HG02885 (cell line): Measurements from ENCODE around the gene FMNL2.
"Not testable (repeated sequence)": the region's sequence is repeated elsewhere in the genome, so short reads cannot be mapped to it uniquely, and the experiment has no call there.

Source experiments
- ATAC-seq: cut with Tn5 transposase; IDR thresholded peaks from one replicate; pipeline ENCODE4 v1.9.1; 2021; ENCODE audit warnings: mild to moderate bottlenecking; ENCODE audit not compliant: unreplicated experiment, poor library complexity

The FMNL2 gene

DNA sequence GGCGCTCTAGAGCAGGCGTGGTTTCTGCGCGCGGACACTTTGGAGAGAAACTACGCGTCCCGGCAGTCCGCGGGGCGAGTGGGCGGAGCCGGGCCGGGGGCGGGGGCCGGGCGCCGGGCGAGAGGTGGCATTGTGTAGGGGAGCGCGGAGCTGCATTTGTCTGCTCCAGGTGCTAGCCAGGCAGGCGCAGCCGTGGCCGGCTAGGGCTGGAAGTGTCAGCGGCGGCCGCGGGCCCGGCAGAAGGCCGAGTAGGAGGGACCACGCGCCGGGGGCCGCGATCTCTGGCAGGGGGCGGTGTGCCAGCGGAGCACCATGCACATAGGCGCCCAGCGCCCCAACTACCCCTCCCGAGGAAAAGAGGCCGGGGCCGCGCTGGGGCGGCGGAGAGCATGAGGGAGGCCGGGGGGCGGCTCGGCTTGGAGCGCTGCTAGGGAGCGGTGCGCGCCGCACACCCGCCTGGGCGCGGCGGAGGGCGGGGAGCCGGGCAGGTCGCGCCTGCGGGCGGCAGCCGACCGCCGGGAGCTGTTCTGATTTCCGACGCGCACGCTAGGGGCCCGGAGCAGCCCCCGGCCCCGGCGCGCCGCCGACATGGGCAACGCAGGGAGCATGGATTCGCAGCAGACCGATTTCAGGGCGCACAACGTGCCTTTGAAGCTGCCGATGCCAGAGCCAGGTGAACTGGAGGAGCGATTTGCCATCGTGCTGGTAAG, at the start of gene FMNL2:
TSS of gene FMNL2 (plus strand) at position 159 of the 710 bp plus-strand sequence.
- ATAC-seq, result peak; percentile 87

GRCh38 chr2:152292991-152293390, 42.0 kb upstream of the FMNL2 start:
- ATAC-seq, result no peak

GRCh38 chr2:152297715-152298114, 37.3 kb upstream of the FMNL2 start:
- ATAC-seq, result no peak

DNA sequence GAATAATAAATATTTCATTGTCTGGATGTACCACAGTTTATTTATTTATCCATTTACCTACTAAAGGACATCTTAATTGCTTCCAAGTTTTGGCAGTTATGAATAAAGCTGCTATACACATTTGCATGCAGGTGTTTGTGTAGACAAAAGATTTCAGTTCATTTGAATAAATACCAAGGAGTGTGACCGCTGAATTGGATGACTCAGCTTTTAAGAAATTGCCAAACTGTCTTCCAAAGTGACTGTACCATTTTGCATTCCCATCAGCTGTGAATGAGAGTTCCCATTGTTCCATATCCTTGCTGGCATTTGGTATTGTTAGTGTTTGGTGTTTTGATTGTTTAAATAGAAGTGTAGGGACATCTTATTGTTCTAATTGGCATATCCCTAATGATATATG, 36.2 kb upstream of the FMNL2 start:
- no peak for ATAC-seq

GRCh38 chr2:152301131-152301530, 33.8 kb upstream of the FMNL2 start:
- ATAC-seq, result no peak

- no peak for ATAC-seq
These were observed 31.0 kb upstream of the FMNL2 start for GRCh38 chr2:152303951-152304350.

- ATAC-seq, result no peak
These were observed 30.1 kb upstream of the FMNL2 start for GRCh38 chr2:152304836-152305235.

DNA sequence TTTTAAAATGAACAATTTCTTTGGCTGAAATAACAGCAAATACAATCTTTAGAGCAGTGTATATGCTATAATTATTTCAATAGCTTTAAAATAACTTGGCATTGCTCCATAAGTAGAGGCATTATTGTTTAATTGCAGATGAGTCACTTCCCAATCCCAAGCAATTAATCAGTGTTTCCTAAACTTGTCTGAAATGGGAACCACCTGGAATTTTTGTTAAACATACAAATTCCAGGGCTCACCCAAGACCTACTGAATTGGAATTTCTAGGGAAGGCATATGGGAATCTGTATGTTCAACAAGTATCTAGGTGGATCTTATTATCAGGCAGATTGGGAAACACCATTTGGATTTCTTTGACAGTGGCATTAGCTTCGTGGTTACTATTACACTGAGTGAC, 27.1 kb upstream of the FMNL2 start:
- no peak for ATAC-seq

DNA sequence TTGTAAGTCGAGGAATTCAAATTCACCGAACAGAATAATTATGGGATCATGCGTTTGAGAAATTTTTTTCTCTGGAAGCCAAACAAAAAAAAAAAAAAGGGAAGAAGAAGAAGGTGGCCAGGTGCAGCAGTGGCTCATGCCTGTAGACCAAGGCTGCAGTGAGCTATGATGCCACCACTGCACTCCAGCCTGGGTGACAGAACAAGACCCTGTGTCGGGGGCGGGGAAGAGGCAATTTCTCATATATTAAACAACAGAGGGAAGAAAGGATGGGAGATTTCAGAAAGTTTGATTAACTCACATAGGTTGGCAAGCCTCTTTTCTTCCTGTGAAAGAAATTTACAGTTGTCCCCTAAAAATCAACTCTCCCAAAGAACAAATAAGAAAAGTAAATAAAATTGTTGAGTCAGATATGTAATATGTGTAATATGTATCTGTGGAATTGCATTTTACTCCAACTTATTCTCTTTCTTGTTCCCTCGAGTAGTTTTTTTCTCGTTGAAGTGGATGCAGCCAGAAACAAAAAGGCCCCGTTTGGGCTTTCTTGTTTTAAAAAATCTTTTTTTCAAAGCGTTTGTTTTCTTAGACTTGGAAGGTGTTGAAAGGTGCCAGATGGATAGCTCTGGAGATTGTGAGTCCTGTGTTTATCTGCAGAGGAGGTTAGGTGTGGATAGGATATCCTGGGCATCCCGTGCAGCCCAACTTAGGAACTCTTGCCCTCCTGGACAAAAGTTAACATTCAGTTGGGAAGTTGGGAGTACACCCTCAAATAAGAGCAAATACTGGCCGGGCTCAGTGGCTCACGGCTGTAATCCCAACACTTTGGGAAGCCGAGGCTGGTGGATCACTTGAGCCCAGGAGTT, 25.4 kb upstream of the FMNL2 start:
- no peak for ATAC-seq

- no peak for ATAC-seq
These were observed 15.0 kb upstream of the FMNL2 start for GRCh38 chr2:152319822-152320570.

DNA sequence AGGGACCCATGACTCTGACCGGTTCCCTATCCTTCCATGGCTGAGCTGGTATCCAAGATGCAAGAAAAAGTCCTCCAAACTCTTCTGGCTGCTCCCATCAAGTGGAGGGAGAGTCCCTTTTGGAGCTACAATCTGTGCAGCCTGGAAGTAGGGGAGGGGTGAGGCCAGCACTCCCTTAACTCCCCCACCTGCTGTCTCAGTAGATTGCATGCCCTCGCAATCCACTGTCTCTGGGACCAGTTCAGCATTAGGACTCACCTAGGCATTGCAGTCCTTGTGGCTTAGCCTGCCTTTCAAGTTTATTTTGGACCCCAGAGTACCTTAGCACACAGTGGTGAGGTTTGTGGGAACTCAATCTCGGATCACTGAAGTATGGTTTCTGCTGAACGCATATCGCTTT, 14.2 kb upstream of the FMNL2 start:
- no peak for ATAC-seq

- ATAC-seq, result no peak
These were observed 12.8 kb upstream of the FMNL2 start for GRCh38 chr2:152322222-152322621.

DNA sequence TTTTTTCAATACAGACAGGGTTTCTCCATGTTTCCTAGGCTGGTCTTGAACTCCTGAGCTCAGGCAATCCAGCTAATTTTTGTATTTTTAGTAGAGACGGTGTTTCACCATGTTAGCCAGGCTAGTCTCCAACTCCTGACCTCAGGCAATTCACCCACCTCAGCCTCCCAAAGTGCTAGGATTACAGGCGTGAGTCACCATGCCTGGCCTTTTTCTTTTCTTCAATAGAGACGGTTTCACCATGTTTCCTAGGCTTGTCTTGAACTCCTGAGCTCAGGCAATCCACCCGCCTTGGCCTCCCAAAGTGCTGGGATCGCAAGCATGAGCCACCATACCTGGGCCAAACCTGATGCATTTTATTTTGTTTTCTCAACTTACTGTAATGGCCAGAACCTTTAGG, 9.8 kb upstream of the FMNL2 start:
- ATAC-seq, result not testable (repeated sequence)

GRCh38 chr2:152326710-152327109, 8.3 kb upstream of the FMNL2 start:
- ATAC-seq, result no peak

DNA sequence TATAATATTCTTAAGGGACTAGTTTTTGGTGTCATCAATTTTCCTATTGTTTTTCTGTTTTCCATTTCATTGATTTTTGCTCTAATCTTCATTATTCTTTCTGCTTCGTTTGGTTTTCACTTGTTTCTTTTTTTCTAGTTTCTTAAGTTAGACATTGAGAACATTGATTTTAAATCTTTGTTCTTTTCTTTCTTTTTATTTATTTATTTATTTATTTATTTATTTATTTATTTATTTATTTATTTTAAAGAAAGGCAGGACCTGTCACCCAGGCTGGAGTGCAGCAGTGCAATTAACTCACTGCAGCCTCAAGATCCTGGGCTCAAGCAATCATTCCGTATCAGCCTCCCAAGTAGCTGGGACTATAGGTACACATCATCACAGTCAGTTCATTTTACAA, 7.0 kb upstream of the FMNL2 start:
- ATAC-seq, result no peak

GRCh38 chr2:152330235-152330866, 4.6 kb upstream of the FMNL2 start:
- ATAC-seq, result no peak

DNA sequence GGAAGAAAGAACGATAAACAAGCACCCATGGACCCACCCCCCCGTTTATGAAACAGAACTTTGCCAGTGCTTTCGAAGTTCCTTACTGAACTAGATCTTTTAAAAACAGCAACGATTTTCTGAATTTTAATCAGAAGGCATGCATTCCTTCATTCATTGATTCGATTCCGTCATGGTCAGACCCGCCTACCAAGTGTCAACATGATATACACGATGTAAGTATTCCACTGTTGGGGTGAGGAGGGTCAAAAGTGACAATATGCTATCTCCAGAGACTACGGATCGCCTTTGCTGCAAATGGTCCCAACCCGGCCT, 316 bp upstream of the FMNL2 start:
- ATAC-seq, result no peak

GRCh38 chr2:152335726-152336118, 748 bp downstream of the FMNL2 start:
- ATAC-seq, result peak; percentile 36

DNA sequence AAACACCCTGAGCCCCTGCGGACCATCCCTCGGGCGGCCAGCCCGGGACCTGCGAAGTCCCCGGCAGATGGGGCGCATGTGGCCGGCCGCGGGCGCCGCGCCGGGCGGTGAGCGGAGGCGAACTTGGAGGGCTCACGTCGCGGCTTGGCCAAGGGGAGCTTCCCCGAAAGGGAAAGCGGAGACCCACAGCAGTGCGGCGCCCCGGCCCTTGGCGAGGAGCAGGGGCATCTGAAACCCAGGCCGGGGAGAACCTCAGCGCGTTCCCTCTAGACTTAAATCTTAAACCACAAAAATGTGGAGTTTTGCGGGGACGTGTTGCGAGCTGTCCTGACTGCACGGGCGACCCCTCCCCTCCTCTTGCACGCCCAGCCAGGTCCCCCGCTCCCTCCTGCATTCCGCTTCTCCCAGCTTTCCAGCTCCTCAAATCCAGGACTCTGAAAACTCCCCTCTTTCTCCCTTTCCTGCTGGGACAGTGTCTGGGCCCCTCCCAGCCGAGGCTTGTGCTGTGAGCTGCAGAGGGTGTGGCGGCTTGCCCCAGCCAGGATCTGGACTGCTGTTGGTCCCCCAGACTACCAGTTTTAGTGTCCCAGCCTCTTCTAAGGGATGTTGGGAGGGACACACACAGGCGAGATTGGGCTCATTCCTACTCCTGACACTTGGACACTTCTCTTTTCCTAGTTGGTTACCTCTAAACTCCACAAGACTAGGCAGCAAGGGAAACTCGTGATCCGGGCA, 1.3 kb downstream of the FMNL2 start:
- peak; percentile 37 for ATAC-seq
